NCI-H2171 treated with DMSO at 0.1 percent for 48 hours (cell line): Measurements from ENCODE around the gene MRGPRF.
"Not testable (repeated sequence)": the region's sequence is repeated elsewhere in the genome, so short reads cannot be mapped to it uniquely, and the experiment has no call there.

Source experiments
- DNase-seq: peaks from one replicate; lab custom pipeline; 2025; lab: John Stamatoyannopoulos, UW

Gene MRGPRF

DNA sequence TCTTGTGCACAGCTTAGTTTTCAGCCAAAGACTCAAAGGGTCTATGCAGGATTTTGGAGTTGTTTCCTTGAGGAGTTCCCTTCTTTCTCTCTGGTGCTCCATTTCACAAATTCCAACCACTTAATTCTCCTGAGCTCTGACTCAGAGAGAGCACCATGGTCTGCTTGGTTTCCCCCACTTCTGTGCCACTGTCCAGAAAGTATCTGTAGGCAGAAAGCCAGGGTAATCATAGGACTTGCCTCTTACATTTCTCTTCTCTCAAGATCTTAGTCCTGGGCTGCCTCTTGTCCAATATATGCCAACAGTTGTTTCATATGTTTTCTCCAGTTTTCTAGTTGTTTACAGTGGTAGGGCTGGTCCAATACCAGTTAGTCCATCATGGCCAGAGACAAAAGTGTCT is 25.8 kb downstream of the MRGPRF start:
- DNase-seq: no peak

DNA sequence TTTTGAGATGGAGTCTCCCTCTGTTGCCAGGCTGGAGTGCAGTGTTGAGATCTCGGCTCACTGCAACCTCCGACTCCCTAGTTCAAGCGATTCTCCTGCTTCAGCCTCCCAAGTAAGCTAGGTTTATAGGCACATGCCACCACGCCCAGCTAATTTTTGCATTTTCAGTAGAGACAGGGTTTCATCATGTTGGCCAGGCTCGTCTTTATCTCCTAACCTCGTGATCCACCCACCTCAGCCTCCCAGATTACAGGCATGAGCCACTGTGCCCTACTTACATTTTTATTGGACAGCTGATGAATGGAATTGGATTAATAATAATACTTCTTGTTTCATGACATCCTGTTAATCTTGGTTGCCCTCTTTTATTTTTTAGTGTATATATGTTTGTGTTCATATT is 29.2 kb downstream of the MRGPRF start:
- no peak for DNase-seq

DNA sequence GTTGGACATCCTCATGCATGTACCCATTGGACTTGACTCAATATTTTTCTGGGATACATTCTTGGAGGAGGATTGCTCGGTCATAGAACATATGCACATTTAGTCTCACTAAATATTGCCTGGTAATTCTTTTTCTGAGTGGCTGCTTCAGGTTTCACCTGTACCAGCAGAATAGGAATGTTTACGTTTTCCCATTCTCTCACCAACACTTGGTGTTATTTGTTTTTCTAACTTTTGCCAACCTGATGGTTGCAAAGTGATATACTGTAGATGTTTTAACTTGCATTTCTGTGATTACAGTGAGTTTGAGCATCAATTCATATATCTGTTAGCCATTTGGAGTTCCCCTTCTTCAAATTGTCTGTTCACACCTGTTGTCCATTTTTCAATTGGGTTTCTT is 30.9 kb downstream of the MRGPRF start:
- DNase-seq: no peak

DNA sequence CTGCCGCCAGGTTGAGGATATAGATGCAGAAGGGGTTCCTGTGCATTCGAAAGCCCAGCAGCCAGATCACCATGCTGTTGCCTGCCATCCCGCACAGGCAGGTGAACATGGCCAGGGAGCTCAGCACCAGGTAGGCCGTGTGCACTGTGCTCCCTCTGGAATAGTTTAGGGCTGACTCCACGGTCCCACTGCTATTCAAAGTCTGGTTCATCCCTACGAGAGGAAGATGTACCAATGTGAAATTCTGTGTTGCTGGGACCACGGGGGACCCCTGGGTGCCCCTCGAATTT is 32.3 kb downstream of the MRGPRF start, which contains the start of gene MRGPRD:
Gene MRGPRD (minus strand): TSS at position 211 of the 290 bp plus-strand sequence. CDS start 0 bp downstream, at position 211.
- no peak for DNase-seq

DNA sequence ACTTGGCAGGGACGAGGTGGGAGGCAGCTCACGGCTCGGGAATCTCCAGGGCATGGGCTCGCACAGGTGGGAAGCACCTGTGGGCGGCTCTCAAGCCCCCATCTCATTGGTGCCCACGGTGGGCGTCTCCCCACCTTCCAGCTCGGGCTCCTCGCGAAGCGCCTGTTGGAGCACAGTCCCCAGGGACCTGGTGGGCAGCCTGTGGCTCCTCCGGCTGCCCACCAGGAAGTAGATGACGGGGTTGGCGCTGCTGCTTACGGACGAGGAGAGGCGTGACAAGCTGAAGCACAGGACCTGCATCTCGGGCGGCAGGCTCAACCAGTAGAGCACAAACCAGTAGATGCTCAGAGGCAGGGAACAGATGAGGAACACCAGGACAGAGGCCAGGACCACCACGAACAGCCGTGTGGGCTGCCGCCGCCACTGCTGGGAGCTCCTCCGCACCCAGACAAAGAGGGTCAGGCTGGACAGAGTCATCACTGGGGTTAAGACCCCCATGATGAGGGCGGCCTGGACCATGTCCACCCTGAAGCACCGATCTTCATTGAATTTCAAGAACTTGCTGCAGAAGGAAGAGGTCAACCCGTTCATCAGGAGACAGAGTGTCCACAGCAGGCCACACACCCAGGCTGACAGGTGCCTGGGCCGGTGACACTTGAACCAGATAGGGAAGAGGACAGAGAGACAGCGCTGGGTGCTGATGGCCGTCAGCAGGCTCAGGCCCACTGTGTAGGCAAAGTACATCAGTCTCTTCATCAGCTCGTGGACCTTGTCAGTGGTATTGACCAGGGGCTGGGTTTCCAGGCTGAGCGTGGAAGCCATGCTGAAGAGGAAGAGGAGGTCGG is 32.9 kb downstream of the MRGPRF start:
- DNase-seq: no peak

DNA sequence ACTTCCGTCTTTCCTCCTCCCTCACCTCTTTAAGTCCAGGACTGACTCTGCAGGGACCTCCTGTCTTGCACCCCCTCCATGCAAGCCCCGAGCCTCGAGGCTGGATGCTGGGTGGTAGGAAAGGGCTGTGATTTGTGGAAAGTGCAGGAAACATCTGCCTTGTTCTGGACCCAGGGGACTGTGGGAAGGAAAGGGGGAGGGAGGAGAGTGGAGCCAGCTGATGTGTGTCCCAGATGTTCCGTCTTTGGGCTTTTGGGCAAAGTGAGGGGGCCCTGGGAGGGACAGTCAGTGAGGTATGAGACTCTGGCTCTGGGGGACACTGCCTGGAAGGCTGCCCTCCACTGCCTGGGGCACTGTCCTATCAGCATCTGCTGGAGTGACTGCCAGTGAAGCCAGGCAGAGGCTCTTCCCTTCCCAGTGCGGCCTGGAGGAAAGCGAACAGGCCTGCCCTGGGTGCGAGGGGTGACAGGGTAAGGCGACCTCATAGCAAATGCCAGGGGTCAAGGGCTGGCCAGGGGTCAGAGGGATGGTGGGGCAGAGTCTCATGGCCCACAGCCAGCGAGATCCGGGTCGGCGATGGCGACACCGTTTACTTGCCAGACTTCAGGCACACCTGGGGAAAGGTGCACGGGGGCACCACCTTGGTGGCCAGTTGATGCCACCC is 34.0 kb downstream of the MRGPRF start:
- peak; percentile 26 for DNase-seq

DNA sequence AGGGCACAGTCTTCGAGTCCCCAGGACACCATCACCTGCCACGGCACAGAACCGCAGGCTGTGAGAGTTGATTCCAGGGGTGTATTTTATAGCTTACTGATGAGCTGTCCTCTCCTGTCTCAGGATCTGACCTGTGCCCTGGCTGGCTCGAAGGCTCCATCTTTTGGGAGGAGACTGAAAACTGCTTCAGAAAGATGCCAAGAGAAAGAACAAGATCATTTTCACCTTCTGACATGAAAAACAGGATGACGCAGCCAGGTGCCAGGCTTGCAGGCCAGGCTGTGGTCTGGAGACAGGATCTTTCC is 34.5 kb downstream of the MRGPRF start:
- no peak for DNase-seq

DNA sequence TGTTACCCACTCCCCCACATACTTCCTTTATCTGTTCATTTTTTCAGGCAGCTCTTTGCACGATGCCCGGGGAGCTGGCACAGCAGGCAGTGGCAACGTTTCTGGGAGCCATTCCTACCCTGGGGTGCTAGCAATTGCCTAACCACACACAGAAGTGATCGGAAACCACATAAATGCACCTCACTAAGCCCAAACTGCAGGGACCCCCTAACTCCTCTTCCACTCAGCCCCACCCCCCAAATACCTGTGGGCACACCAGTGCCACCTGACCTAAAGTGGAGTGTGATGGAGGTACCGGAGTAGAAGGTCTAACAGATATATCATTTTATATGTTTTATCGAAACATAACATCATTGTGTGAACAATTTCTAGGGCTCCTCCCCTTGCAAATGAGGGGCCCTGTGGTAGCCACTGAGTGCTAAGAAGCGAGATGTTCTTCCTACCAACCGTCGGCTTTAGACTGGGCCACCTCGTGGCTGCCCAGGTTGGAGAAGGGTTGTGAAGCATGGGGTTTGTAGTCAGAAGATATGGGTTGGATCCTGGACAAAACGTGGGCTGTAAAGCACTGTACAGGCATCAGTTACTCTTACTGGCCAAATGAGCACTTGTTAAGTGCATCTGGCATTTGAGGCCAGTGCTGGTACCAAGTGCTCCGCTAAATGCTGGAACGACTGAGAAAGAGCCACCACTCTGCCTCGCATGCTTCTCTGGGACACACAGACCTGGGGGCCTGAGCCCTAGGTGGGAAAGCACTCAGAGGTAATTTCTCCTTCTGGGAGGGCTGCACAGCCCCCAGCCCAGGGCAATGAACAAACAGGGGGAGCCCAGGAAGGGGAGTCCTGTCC is 35.0 kb downstream of the MRGPRF start:
- no peak for DNase-seq

DNA sequence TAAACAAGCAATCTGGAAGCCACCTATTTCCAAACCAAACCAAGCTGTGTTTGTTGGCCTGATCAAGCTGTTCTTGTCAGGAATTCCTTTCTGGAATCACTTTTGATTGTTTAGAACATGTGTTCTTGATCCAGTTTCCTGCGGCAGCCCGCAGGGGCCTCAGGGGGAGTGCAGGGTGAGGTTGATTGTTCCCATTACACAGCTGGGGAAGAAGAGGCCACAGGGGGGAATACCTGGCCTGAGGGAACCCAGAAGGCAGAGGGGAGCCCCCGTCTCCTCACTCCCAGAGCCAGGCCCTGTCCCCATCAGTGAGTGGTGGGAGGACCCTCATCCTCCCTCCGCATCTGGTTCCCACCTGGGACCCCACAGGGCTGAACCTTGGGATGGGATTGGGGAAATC is 36.5 kb downstream of the MRGPRF start:
- no peak for DNase-seq

DNA sequence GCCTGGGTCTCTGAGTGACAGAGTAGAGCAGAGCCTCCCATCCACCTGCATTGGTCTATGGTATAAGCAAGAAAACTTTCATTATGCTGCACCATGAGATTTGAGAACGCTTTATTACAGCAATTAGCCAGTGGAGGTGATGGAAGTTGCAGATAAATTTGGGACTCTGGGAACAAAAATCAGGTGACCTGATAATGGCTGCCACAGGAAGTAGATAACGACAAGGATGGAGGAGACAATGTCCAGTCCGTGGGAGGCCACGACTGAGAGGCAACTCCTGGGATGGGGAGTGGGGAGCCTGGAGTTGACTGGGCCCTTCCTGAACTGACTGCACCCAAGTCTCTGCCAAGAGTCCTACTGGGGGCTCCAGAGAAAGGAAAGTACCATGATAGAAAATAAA is 37.0 kb downstream of the MRGPRF start:
- DNase-seq: no peak

DNA sequence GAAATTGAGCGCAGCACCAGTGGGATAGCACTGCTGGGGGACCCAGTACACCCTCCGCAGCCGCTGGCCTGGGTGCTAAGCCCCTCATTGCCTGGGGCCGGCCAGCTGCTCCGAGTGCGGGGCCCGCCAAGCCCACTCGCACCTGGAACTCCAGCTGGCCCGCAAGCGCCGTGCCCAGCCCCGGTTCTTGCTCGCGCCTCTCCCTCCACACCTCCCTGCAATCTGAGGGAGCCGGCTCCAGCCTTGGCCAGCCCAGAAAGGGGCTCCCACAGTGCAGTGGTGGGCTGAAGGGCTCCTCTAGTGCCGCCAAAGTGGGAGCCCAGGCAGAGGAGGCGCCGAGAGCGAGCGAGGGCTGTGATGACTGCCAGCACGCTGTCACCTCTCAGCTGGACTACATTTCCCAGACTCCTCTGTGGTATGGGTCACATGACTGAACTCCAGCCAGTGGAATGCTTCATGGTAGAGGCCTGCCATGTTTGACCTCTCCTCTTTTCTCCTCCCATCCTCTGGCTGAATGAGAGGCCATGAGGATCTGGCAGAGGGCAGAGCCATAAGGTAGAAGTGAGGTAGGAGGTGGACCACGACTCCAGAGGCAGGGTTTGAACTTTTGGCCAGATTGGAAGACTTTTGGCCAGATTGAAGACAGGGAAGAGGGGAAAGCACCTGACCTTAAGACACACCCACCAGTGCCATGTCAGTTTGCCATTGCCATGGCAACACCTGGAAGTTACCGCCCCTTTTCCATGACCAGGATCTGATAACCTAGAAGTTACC is 38.4 kb downstream of the MRGPRF start:
- peak; percentile 83 for DNase-seq

DNA sequence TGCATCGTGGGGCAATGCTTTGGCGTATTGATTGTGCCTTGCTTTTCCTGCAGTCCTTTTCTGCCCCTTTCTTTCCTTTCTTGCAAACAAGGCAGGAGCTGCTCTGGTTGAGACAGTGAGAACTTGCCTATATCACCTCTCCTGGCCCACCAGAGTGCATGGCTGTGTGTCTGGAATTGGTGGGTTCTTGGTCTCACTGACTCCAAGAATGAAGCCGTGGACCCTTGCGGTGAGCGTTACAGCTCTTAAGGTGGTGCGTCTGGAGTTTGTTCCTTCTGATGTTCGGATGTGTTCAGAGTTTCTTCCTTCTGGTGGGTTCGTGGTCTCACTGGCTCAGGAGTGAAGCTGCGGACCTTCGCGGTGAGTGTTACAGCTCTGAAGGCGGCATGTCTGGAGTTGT is 39.3 kb downstream of the MRGPRF start:
- not testable (repeated sequence) for DNase-seq

DNA sequence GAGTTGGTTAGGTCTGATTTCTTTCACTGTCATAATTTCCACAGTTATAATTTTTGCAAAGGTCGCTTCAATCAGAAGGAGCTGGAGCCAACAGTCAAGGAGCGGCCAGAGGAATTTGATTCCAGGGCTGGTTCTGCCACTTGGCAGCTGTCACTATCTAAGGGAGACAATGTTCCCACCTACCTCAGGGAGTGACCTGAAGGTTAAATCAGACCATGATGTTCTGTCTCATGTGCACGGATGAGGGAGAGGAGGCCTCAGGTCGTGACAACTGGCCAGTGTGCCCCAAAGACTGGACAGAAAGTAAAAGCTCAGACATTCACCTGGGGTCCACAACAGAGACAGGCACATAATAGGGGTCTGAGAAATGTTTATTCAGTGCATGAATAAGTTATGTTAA is 39.8 kb downstream of the MRGPRF start:
- DNase-seq: no peak

DNA sequence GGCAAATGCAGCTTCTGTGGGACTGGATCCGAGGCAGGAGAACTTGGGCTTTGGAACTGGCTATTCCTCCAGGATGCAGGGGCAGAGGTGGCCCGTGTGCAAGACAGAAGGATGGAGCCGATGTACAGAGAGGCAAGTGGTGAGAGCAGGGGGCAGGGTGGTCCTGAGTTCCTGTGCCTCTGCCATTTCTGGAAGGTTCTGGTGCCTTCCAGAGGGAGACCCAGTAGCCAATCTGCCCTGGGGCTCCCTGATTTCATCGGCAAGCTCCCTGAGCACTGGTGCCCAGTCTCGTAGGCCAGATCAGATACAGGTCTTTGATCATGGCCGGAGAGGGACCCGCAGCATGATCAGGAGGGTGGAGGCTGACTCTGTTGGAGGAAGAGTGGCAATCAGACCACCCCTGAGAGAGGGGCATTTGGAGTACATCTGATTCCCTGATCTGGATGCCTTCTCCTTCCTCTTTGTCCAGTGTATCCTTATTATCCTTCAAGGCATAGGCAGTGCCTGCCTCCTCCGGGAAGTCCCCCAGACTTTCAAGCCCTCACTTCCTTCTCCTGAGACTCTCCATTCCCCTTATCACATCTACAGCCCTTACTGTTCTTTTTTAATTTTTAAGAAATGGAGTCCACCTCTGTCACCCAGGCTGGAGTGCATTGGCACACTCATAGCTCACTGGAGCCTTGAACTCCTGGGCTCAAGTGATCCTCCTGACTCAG is 42.0 kb downstream of the MRGPRF start:
- DNase-seq: no peak

DNA sequence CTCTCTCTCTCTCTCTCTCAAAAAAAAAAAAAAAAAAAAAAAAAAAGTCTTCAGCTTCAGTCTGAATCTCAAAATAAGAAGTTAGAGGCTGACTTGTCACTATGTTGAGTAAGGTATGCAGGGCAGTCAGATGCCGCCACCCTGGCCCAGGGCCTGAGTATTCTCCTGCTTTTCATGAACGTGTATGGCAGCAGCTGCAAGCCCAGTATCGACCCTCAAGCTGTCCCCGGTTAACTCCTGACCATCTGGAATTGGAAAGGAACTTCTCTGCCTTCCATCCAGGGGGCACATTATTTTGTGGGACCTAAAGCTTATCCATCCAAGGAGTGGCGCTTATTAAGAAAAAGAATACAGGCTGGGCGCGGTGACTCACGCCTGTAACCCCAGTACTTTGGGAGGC is 43.7 kb downstream of the MRGPRF start:
- no peak for DNase-seq

DNA sequence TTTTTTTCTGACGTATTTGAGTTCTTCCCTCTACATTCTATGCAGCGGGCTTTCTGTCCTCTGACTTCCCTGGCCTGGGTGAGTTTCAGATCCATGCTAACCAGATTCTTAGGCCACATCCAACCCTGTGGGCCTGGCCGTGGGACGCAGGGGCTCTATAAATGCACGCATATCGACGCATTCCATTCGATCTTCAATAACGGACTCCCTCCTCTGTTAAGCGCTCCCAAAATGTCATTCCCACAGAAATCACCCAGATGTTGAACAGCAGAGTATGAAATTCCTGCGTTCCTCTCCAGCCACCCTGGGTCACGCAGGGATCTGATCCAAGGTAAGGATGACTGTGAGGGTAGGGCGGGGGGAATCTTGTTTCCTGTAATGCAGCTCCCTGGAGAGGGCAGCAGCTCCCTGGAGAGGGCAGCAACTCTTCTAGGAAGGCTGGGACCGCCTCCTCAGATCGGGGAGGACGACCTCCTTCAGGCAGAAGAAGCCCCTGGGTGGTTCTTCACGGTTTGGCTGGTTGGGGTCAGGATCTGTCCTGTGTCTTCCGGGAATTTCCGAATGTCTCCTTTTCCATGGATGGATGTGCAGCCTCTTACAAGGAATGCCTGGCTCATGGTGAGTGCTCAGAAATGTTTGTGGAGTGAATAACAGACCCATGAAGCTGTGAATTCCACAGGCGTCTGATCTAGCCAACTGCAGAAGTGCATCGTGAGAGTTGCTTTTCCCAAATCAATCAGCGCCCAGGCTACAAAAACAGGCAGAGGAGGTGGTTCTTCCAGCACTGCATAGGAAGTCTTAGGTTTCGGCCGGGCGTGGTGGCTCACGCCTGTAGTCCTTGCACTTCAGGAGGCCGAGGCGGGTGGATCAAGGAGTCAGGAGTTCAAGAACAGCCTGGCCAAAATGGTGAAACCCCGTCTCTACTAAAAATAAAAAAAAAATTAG is 44.5 kb downstream of the MRGPRF start:
- DNase-seq: no peak

DNA sequence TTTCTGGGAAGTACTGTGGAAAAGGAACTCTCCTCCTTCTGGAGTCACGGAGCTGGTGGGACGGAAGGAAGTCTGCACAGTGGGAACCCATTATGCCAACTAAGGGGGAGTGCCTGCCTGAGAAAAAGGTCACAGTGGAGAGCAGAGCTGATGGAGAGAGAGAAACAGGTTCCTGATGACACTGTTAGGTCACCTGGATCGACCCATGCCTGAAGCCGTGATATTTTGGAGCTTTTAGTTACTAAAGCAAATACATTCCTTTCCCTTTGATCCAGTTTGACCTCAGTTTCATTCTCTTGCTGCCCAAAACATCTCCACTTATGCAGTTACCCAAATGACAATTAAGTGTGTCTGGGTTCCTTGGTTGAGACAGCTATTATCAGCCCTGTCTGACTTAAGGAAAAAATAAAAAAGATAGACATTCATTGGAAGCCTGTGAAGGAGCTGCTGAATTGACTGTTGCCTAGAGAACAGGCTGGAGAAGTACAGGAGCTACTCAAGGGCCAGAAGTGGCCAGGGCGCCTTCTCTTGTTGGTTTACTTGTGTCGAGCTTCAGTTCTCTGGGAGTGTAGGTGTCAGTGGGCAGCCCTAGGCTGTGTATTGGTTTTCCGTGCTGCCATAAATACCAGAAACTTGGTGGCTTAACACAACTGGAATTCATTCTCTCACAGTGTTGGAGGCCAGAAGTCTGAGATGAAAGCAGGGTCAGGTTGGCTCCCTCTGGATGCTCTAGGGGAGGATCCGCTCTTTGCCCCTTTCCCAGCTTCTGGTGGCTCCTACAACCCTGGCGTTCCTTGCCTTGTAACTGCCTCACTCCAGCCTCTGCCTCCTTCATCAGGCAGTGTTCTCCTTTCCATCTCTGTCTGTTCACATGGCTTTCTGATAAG is 45.9 kb downstream of the MRGPRF start:
- DNase-seq: no peak

DNA sequence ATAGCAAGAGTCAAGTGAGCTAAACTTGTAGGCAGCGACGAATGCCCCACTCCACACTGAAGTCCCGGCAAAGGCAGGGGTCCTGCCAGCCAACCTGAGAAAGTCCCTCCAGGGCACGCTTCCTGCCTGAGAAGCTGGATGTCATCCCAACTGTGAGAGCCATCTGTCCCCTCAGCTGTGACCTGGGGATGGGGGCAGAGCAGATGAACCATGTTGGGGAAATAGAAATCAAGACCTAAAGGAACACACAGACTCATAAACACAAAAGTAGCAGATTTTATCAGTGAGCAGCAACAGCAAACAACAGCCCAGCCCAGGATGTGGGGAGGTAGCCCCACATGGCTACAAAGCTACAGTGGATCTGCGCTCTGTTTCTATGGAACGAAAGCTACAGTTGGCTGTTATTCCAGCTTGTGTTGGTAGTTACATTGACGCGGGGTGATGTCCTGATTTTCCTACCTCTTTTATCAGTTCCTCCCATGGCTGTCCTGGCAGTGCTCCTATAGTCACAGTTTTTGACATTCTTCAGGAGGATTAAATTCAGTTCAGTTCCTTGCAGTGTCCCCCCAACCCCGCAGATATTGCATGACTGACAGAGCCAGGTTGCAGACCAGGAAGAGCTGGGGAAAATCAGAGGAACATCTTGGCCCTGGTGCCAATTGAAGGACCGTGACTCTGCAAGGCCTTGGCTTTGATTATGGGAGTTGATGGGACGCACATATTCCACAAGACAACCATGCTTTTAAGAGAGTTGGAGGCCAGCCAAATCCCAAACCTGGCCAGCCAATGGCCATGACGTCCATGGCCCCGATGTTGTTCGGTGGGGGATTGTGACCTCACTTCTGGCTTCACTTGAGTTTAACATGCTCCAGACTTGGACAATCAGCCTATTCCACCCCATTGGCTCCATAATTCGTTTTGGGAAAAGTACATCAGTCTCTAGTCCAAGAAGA is 46.9 kb downstream of the MRGPRF start:
- peak; percentile 56 for DNase-seq
